HEK293T (cell line): Measurements from ENCODE around the gene GOLGB1.

ENCODE experiments used
- ARNT ChIP-seq: fragments of 450-650 bp; IDR thresholded peaks from 2 replicates; pipeline ENCODE4 v1.6.1; 2017; ENCODE audit warnings: mild to moderate bottlenecking
- BHLHE40 ChIP-seq: fragments of 450-650 bp; IDR thresholded peaks from 2 replicates; pipeline ENCODE4 v1.6.1; 2016; ENCODE audit warnings: mild to moderate bottlenecking, moderate library complexity, borderline replicate concordance
- CTBP1 ChIP-seq: fragments of 450-650 bp; IDR thresholded peaks from 2 replicates; pipeline ENCODE4 v1.6.1; 2016; ENCODE audit warnings: borderline replicate concordance
- FOXA1 ChIP-seq: fragments of 450-650 bp; IDR thresholded peaks from 2 replicates; pipeline ENCODE4 v1.6.1; 2016; ENCODE audit warnings: mild to moderate bottlenecking
- FOXK2 ChIP-seq: fragments of 450-650 bp; IDR thresholded peaks from 2 replicates; pipeline ENCODE4 v1.6.1; 2016; ENCODE audit warnings: mild to moderate bottlenecking
- FOXM1 ChIP-seq: fragments of 450-650 bp; IDR thresholded peaks from 2 replicates; pipeline ENCODE4 v1.6.1; 2017; ENCODE audit warnings: mild to moderate bottlenecking, borderline replicate concordance
- L3MBTL2 ChIP-seq: fragments of 450-650 bp; conservative IDR thresholded peaks from 2 replicates; pipeline ENCODE4 v1.6.1; 2016; ENCODE audit warnings: mild to moderate bottlenecking
- LEF1 ChIP-seq: fragments of 450-650 bp; IDR thresholded peaks from 2 replicates; pipeline ENCODE4 v1.6.1; 2017; ENCODE audit warnings: mild to moderate bottlenecking, borderline replicate concordance
- NFRKB ChIP-seq: fragments of 450-650 bp; IDR thresholded peaks from 2 replicates; pipeline ENCODE4 v1.6.1; 2016; ENCODE audit warnings: mild to moderate bottlenecking, moderate library complexity
- PKNOX1 ChIP-seq: fragments of 450-650 bp; IDR thresholded peaks from 2 replicates; pipeline ENCODE4 v1.6.1; 2016
- SP1 ChIP-seq: fragments of 450-650 bp; IDR thresholded peaks from 2 replicates; pipeline ENCODE4 v1.6.1; 2017
- SUZ12 ChIP-seq: fragments of 450-650 bp; IDR thresholded peaks from 2 replicates; pipeline ENCODE4 v1.6.1; 2016; ENCODE audit warnings: mild to moderate bottlenecking
- ZNF384 ChIP-seq: fragments of 450-650 bp; IDR thresholded peaks from 2 replicates; pipeline ENCODE4 v1.6.1; 2016

- no peak for TF ChIP-seq LEF1
- no peak for TF ChIP-seq BHLHE40
- TF ChIP-seq NFRKB, result no peak
- no peak for TF ChIP-seq FOXA1
- TF ChIP-seq L3MBTL2, result no peak
- no peak for TF ChIP-seq CTBP1
- TF ChIP-seq ARNT, result no peak
- no peak for TF ChIP-seq PKNOX1
- no peak for TF ChIP-seq ZNF384
- no peak for TF ChIP-seq SUZ12
- TF ChIP-seq SP1, result no peak
- no peak for TF ChIP-seq FOXM1
- TF ChIP-seq FOXK2, result no peak
These were observed 510 bp upstream of the GOLGB1 start for GRCh38 chr3:121750087-121750415.
